Caki2 (cell line): Measurements from ENCODE around the gene CNNM4. TPM values are rescaled to one million over a fixed set of nuclear protein-coding genes. Genes with fewer than 3 reads are reported as not detected.

Source experiments
- DNase-seq: peaks from one replicate; pipeline ENCODE4 v3.0.0-alpha.2; 2015; ENCODE audit warnings: low read depth
- in situ Hi-C: cut with HindIII; loops from 2 replicates; pipeline ENCODE4 v1.10.0; 2016; ENCODE audit warnings: low sequenced_read_pairs, low pct_unique_long_range_greater_than_20kb, mixed read lengths
- total RNA-seq: library from RNA; depleted of rRNA; stranded (reverse); fragments of >200 nt; shearing (Covaris generic); gene quantifications from 2 replicates; pipeline ENCODE4 v1.2.3, GENCODE V29; 2014; ENCODE audit warnings: low replicate concordance

CNNM4 gene
- total RNA-seq, 1 experiment from 2014 or later = 23.5 TPM

DNA sequence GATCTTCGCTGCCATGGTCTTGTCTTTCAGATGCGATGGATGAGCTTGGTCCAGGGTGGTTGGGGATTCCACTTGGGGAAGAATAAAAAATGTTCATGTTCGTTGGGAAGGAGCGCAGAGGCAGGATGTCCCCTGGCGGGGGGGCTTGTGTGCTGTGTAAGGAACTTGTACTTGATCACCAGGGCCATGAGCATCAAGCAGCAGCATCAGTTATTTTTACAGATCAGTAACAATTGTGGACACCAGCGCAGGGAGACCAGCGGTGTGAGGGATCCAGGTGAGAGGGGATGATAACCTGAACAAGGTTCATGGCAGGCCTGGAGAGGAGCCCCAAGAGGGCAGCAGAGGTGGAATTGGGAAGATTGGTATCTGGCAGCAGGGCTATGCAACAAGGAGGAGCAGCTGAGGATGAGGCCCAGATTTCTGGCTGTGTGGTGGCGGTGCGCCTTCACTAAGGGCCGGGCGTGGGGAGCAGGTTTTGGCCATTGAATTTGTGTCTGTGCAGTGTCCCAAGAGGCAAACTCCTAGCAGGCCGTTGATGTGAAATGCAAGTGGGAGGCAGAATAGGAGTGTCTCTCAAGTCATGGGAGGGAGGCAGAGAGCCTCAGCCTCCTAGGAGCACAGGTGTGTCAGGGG lies 59.3 kb downstream of the CNNM4 start:
- DNase-seq = no peak
- in situ Hi-C loops = no loop called here

DNA sequence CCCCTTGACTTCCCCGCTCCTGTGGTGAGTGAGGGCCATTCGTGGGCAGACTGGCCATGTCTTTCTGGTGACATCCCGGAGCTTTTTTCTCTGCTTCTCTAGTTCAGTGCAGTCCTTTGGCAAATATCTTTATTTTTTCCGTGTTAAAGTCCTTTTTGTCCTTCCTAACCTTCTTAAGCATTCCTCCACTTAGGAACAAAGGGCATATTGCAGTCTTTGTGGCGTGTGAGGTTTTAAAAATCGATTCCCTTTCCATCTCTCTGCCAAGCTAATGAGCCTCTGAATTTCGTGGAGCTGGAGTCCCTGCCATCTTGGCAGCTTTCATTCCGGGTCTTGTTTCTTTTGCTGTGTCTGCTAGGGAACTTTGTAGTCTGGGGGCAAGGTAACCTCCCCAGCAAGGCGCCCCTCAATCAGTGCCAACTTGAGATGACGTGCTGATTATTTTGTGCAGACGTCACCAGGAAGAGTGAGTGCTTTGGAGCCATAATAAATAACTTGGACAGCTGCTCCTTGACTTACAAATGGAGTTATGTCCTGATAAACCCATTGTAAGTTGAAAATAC lies 60.5 kb downstream of the CNNM4 start:
- DNase-seq = no peak
- in situ Hi-C loops = no loop called here

DNA sequence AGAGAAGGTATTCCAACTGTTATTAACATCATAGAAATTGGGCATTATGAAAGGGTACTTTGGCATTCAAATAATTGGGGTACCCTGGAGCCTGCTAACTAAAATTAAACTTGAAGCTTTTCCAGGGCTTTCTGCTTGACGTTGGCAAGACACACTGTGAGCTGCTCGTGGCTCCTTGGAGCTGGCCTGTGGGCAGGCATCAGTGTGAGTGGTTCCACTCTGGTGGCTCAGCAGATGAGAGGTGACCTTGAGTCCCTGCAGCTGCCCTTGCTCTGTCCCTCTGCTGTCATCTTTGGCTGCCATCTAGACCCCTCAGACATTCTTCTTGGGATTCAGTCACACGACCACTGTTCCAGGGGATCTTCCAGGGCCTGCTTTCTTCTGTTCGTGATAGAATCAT lies 62.1 kb downstream of the CNNM4 start:
- no peak for DNase-seq
- in situ Hi-C loops = no loop called here

DNA sequence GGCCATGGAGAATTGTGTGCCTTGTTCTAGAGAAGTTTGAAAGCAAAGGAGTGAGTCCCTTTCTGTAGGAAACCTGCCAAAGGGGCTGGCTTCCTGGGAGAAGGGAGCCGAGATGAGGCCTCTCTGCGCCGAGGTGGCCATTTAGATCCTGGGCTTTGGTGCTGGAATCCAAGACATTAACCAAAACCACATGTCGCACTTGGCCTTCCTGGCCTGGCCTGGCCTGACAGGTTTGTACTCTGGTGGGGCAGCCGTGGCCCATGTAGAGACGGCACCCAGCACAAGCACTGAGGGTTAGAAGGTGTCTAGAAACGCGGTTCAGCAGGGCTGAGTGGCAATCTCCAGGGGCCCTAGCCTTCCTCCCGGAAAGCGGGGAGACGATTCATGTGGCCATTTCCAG lies 62.5 kb downstream of the CNNM4 start:
- in situ Hi-C loops = no loop called here
- no peak for DNase-seq

DNA sequence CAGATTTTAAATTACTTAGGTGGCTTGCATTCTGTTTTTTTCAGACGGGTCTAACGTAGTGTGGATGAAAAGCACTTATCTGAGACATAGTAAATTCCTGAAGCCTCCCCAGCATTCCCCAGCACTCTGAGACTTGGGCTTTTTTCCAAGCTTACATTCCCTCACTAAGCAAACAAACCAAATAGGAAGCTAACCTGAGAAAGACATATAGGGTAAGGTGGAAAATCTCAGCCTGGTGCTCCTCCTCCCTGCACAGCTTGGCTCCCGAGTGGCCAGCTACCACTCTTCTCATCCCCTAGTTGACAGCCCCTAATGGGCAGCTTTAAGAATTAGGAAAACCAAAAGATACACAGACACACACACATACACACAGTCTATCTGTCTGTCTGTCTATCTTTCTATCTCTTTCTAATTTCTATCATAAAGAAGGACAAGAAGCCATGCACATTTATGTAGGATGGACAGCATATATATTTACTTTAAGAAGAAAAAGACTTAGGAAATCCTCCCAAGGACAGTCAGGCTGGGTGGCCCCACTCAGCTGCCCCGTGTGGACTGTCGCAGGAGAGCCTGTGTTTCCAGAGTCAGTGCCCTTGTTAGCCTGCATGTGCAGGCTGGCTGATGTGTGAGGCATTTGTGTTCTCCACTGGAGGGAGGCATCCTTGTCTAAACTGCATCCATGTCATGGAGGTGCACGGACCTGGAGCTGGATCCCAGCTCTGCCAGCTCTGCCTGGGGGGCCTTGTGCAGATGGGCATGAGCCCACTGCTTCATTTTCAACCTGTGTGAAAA lies 63.6 kb downstream of the CNNM4 start:
- no peak for DNase-seq
- in situ Hi-C loops = no loop called here

DNA sequence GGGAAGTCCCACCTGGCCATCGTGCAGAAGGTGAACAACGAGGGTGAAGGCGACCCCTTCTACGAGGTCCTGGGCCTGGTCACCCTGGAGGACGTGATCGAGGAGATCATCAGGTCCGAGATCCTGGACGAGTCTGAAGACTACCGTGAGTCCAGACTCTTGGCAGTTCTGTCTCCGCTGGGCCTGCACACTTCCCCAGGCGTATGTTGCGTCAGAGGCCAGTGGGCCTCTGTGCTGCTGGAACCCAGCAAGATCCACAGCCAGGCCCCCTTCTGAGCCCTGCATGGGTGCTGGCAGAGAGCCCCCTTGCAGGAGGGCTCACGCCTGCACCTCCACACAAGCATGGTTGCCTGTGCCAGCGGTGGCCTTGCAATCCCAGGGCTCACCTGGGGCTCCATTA lies 64.4 kb downstream of the CNNM4 start:
- no peak for DNase-seq
- in situ Hi-C loops = no loop called here

DNA sequence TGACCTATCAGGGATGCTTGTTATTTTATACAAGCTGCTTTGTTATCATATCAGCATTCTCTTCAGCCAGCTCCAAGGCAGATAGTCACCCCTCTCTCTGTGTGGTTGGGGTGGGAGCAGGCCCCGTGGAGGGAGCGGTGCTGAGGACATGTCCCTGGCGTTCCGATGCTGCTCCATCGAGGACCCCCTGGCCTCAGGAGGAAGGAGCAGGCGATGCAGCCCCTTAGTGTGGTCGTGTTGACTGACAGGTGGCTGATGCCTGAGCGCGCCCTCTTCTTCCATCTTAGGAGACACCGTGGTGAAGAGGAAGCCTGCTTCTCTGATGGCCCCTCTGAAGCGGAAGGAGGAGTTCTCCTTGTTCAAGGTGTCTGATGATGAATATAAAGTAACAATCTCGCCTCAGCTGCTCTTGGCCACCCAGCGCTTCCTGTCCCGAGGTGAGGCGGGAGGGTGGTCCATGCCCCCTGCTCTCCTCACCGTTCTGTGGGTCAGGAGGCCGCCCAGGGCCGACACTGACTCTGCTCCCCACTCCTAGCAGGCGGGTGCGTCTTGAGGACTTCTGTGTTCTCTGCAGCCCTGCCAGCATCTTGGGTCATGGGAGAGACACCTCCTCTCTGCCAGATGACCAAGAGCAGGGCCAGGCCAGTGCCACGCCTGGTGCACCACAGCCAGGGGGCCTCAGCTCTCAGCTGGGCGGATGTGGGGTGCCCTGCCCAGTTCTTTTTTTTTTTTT lies 66.0 kb downstream of the CNNM4 start:
- in situ Hi-C loops = no loop called here
- no peak for DNase-seq

DNA sequence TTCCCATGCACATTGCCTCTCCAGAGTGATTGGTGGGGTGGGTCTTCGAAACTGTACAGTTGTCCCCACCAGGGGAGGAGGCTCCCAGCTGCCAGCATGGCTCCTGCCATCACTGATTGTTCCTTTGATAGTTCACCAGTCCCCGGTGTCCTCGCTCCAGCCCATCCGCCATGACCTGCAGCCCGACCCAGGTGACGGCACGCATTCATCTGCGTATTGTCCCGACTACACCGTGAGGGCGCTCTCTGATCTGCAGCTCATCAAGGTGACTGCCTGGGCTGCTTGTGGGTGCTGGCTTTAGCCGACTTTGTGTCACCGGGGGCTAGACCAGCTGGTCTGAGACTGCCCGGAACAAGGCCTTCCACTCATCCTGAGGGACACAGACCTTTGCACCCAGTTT lies 67.7 kb downstream of the CNNM4 start:
- DNase-seq = no peak
- in situ Hi-C loops = no loop called here

DNA sequence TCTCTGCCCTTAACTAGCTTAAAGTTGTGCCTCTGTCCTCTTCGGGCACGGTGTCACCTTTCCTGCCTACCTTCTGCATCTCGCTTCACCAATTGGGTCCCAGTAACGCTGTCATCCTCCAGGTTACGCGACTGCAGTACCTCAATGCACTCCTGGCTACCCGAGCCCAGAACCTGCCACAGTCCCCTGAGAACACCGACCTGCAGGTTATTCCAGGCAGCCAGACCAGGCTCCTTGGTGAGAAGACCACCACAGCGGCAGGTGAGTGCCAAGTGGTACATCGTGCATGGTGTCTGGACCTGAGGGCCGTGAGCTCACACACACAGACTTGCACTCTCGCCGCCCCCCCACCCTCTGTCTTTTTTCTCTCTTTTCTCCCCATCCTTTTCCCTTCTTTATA lies 68.2 kb downstream of the CNNM4 start:
- DNase-seq = no peak
- in situ Hi-C loops = no loop called here

DNA sequence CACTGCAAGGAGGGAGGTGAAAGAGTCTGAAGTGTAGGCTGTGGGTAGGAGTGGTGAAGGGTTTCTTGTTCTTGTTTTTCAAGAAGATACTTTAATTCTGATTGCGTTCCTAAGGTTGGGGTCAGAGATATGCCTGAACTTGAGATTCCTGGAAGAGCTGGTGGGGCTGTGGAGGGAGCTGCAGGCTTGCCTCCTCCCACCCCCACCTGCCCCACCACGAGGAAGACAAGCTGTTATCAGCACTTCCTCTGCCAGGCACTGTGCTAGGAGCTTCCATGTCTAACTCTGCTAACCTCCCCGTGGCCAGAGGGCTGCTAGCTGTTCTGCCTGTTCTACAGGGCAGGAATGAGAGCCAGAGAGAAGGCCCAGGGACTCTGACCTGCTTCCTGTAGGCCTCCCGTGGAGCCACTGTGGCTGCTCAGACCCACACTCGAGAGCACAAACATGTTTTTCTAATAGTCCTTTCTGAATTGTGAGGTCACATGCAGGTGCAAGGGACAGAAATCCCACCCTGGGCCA lies 69.4 kb downstream of the CNNM4 start:
- in situ Hi-C loops = no loop called here
- DNase-seq = no peak

DNA sequence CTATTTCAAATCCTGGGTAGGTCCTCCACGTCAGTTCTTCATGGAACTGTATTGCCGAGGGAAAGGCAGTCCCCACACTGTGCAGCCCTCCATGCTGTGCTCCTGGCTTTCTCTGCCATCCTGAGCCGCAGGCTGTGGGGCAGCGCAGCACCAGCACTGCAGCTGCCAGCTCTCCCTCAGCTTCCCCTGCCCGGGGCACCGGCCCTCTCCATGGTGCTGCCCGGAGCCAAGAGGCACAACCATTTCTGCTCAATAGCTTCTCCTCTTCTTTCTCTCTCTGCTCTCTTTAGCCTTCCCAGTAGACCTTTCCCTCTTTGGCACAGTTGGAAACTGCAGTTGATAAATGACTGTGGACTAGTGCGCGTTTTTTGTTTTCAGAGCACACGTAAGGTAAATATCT lies 71.0 kb downstream of the CNNM4 start:
- DNase-seq = no peak
- in situ Hi-C loops = no loop called here

DNA sequence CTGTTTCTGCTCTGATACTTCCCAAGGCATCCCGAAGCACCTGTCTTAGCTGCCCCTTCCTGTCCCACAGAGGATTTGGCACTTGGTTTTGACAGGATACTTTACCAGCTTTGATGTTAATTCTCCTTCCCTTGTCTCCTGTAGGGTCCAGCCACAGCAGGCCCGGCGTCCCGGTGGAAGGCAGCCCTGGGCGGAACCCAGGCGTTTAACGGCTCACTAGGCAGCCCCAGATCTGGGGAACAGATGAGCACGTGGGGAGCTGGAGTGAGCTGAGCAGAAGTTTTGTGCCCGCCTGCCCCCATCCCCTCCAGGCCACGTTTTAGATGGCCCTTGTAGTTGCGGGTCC lies 71.7 kb downstream of the CNNM4 start:
- no peak for DNase-seq
- in situ Hi-C loops = no loop called here

DNA sequence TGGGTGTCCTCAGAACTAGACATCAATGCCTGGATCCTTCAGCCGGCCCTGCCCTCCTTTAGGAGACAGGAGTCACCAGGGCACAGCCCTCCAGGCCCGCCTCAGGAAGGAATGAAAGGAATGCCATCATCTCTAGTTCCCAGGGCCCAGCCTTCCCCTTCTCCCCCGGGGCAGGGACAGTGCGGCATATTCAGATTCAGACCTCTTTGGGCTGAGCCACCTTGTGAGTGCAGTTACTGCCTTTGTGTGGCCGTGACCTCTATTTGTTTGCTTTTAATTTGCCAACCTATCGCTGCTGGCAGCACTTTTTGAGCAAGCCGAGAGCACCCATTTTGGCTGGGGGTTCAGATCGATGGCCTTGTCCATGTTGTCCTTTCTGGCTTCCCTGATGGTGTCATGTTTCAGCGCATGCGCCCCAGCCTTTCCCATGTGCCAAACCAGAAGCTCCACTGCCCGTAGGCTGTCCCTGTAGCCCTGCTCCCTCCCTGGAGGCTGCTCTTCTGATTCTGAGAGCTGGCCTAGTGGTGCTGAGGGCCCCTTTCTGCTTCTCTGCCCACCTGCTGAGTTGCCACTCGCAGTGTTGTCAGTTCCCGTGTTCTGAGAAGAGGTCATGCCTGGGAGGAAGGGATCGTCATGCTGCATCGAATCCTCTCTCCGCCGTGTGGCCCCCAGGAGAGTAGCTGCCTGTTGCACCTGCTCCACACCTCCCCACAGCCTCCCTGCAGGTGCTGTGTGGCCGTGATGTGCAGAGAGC lies 72.2 kb downstream of the CNNM4 start:
- in situ Hi-C loops = no loop called here
- peak; percentile 51 for DNase-seq

DNA sequence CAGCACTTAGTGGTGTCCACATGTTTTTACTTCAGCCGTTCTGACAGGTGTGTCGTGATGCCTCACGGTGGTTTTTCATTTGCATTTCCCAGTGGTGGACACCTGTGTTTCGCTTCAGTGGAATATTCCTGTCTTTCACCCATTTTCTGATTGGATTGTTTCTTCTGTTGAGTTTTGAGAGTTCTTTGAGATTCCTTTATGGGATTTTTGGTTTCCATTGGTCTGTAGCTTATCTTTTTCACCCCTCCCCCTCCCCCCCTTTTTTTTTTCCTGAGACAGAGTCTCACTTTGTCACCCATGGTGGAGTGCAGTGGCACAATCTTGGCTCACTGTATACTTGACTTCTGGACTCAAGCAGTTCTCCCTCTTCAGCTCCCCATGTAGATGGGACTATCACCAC lies 75.1 kb downstream of the CNNM4 start:
- in situ Hi-C loops = no loop called here
- no peak for DNase-seq

DNA sequence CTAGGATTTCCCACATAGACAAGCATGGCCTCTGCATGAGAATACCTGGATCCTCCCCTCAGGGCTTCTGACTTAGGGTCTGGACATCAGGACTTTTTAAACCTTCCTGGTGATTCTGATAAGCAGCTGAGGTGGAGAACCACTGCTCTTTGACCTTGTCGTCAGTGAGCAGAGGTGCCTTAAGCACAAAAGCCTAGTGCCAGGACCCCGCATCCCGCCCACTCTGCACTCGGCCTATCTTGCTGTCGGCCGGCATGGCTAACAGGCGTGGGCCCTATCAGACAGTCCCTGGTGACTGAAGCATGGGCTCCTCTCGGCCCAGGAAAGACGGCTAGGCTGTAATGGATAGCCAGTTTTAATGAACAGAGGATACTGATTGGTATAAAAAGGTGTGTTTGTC lies 76.9 kb downstream of the CNNM4 start:
- in situ Hi-C loops = no loop called here
- DNase-seq = no peak

DNA sequence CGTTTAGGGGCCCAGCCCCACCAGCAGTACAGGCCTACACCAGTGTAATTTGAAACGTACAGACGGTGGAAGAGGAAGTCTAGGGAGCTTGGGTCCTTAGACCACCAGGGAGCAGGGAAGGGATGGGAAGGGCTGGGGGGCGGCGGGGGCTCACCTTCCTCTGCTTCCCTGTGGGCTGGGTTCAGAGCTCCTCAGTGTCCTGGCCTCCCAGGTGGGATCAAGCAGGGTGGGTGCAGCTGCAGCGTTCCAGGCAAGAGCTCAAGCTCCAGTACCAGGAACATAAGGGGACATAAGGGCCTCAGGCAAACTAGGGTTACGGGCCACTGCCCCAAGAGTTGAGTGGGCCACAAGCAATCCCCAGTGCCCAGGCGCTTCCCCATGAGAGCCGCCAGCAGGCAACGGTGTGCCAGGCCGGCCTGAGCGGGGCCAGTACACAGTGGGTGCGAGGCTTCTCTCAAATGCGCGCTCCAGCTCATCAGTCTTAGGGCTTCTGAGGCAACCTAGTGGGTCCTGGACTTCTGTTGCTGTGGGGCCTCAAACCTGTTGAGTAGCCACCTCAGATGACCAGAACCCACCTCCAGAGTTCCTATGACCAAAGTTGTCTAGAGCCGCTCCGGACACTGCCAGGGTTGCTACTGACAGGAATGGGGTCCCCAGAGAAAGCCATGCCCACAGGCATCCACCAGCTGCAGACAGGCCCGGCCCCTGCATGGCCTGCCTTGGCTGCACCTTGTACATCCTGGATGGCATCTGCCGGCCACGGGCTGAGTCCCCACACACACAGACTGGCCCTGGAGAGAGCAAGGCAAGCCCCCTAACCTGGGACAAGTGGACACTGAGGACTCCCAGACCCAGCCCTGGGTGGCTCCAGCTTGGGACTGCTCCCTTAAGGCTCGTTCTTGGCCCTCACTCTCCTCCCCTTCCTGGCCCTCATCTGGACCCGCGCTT lies 77.9 kb downstream of the CNNM4 start:
- in situ Hi-C loops = no loop called here

DNA sequence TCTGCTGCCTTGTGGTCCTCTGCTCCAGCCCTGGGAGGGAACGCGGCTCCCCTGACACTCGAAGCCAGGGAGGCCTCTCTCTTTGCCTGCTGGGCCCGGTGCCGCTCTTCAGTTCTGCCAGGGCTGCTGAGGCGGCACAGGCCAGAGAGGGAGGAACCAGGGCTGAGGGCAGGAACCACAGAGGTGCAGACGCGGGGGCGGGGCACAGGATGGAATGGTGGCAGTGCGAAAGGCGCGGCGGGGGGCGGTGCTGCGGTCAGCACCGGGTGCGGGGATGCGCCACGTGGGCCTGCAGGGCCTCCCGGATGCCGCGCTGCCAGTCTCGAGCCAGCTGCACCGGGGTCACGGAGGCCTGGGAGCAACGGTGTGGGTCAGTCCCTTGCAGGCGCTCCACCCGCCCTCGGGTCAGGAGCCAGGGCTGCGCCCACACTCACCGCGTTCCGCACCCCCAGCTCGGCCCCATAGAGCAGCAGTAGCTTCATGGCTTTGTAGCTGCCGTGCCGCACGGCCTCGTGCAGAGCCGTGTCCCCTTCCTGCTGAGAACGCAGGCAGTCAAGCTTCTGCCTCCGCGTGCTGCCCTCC lies 78.7 kb downstream of the CNNM4 start:
- no peak for DNase-seq
- in situ Hi-C loops = no loop called here

More for the DNA sequence above, 77.9 kb downstream of the CNNM4 start:
- DNase-seq = no peak
